ENCODE data around the gene DYSF. TPM values are rescaled to one million over a fixed set of nuclear protein-coding genes. Genes with fewer than 3 reads are reported as not detected.

The DYSF gene
- 16.5 TPM for total RNA-seq

DNA sequence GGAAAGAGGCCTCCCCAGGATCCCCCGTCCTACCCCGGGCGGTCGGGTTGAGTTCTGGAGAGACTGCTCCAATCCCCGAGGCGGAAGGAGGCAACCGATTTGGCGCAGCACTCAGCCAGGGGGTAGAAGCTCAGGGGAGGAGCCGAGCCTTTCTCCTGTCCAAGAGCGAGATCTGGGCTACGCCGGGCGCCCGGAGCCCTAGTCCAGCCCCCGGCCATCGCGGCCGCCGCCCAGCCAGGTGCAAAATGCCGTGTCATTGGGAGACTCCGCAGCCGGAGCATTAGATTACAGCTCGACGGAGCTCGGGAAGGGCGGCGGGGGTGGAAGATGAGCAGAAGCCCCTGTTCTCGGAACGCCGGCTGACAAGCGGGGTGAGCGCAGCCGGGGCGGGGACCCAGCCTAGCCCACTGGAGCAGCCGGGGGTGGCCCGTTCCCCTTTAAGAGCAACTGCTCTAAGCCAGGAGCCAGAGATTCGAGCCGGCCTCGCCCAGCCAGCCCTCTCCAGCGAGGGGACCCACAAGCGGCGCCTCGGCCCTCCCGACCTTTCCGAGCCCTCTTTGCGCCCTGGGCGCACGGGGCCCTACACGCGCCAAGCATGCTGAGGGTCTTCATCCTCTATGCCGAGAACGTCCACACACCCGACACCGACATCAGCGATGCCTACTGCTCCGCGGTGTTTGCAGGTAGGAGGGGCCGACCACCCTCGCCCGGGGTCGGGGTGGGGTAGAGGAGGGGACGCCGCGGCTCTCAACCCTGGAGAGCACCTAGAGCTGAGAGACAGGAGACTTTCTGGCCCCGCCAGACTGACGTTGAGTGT lies at the start of gene DYSF:
DYSF (plus strand) TSS at position 158 of the 817 bp plus-strand sequence.

Other genes starting within 250 kb of the DYSF start
- gene PAIP2B, start 226.5 kb upstream of the DYSF start, total RNA-seq, result 20.4 TPM
- 447 TPM for gene ZNF638, start 121.8 kb upstream of the DYSF start, total RNA-seq